ENCODE results near the gene GRID2.

GRCh38 chr4:93756101-93756500 is 1452.3 kb downstream of the GRID2 start:
- TF ChIP-seq POLR2AphosphoS5 (IDR thresholded peaks at IDR 0.05) (no peak), CTCF (IDR thresholded peaks at IDR 0.05) (no peak), POLR2A (IDR thresholded peaks at IDR 0.05) (no peak), EP300 (IDR thresholded peaks at IDR 0.05; ENCODE audit: low read depth) (no peak)

Data from transverse colon (tissue), 4 donors.